Measurements from ENCODE around the gene TBC1D25.
"Not testable (repeated sequence)": the region's sequence is repeated elsewhere in the genome, so short reads cannot be mapped to it uniquely, and the experiment has no call there.

TBC1D25 gene

DNA sequence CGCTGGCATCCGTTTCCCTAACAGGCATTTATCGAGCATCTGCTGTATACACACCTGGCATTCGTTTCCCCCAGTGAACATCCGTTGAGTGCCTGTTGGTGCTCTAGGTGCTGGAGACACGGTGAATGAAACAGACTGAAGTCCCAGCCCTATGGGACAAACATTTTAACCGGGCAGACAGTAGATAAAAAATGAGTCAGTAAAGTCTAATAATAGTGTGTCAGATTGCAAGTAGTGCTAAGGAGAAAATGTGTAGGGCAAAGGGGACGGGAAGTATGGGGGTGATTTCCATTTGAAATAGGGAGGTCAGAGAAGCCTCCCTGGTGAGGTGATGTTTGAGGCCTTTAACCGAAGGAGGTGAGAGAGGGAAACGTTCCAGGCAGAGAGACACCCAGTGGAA is 23.2 kb upstream of the TBC1D25 start:
- no peak for FAIRE-seq

DNA sequence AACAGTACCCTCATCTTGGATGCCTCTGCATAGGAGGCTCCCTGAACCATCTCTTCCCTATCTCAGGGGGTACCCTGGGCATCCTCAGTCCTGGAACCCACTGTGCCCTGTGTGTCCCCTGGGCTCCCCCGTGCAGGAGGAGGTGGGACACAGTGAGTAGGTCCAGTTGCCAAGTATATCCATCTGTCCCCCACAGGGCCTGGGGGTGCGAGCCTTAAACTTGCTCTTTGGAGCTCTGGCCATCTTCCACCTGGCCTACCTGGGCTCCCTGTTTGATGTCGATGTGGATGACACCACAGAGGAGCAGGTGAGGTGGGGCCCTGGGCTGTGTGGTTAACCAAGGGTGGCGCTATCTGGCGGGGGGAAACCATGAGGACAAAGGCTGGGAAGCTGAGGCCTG is 22.5 kb upstream of the TBC1D25 start:
- no peak for FAIRE-seq

DNA sequence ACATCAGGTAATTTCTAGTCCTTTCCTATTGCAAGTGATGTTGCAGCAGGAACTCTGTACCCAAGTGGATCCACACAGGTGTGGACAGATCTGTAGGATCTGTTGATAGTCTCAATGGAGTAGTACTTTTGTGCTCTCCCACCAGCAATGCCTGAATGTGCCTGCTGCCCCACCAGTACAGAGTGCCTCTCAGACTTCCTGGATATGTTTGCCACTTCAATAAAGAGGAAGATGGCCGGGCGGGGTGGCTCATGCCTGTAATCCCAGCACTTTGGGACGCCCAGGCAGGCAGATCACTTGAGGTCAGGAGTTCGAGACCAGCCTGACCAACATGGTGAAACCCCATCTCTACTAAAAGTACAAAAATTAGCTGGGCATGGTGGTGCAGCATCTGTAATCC is 20.0 kb upstream of the TBC1D25 start:
- FAIRE-seq, result not testable (repeated sequence)

DNA sequence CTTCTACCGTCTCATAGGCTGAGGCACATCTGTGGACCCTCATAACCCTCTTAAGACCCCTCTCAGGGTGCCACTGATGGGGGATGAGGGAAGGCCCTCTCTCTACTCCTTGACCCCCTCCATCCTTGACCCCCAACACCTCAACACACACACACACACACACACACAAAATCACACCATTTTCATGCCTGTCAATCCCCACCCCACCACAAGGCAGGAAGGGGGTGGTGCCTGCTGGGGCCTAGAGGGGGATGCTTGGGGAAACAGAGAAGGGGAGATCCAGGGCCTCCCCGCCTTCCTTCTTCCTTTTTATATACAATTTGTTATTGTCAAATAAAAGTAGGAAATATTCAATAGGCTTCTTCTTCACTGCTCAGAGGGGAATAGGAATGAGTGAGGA is 19.1 kb upstream of the TBC1D25 start:
- no peak for FAIRE-seq

DNA sequence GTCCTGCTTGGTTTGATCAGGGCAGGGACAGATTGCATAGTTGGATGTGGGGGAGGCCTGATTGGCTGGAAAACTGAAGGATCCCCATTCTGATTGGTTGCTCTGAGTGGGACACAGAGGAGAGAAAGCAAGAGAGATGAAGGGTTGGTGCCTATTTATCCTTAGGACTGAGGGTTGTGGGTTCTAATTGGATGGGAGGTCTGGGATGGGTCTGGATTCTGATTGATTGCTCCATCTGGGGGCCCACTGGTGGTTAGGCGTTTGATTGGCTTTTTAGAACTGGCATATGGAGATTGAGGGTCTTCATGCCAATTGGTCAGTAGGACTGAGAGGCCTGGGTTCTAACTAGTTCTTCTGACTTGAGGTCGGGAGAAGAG is 18.6 kb upstream of the TBC1D25 start:
- no peak for FAIRE-seq

DNA sequence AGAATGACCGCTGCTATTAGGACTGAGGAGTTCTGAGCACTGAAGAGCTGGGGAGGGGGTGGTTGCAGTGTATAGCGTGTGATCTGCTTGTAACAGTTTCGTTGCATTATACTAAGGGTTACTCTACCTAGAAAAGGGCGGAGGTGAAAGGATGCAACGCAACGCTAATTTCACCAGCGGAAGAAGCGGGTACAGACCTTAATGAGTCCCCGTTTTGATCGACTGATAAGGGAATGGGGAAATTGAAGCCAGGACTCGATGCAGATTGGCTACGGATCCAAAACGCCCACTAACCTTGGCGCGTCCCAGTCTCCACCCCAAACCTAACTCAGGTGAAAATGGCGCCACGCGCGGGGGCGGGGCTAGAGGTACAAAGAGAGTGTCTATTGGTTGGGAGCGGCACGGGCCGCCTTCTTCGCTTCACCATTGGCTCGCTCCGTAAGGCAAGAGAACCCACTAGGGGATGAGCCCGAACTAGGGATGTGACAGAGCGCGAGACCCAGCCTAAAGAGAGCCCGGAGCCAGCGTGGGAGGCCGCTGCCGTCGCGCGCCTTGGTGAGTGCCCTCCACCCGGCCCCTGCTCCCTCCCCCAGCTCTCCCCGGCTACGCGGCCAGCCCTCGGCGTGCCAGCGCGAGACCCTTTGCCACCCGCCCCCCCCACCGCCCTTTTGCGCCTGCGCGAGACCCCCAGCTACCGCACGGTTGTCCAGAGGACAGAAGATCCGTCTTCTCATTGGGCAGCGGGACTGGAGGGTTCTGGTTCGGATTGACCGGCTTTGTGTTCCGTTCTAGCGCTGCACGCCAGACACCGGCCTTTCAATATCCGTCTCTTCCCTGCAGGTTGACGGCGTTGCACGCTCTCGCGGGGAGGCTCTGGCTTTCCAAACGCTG is 17.9 kb upstream of the TBC1D25 start, which contains the start of gene EBP:
Gene EBP (plus strand): TSS at position 456 of the 891 bp plus-strand sequence. CDS start 1,964 bp downstream, outside the sequence.
- FAIRE-seq, result peak; percentile 98

DNA sequence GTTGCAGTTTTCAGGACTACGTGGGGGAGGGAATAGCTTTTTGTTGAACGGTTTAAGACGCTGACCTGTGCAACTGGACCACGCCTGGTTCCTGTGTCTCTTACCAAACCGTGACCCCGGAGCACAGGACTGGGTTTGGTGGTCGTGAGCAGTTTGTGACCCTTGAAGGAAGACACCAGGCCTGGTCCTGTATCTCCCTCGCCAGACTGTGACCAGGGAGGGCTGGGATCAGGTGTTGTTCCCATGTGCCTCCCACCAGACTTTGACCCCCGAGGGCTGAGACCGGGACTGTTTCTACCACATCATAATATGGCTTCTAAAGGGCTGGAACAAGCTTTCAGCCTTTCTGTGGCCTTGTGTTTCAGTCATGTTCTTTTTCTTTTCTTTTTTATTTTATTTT is 17.2 kb upstream of the TBC1D25 start:
- FAIRE-seq, result no peak

DNA sequence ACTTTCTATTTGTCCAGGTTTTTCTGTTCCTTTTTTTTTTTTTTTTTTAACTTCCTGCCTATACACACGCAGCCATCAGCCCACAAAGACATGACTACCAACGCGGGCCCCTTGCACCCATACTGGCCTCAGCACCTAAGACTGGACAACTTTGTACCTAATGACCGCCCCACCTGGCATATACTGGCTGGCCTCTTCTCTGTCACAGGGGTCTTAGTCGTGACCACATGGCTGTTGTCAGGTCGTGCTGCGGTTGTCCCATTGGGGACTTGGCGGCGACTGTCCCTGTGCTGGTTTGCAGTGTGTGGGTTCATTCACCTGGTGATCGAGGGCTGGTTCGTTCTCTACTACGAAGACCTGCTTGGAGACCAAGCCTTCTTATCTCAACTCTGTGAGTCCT is 15.8 kb upstream of the TBC1D25 start:
- no peak for FAIRE-seq

DNA sequence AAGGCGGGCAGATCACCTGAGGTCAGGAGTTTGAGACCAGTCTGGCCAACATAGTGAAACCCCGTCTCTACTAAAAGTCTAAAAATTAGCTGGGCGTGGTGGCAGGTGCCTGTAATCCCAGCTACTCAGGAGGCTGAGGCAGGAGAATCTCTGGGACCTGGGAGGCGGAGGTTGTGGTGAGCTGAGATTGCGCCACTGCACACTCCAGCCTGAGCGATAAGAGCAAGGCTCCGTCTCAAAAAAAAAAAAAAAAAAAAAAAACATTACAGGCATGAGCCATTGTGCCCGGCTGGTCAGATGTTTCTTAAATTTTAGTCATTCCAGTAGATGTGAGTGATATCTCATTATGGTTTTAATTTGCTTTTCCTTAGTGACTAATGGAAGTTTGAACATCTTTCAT is 13.7 kb upstream of the TBC1D25 start:
- FAIRE-seq, result not testable (repeated sequence)

DNA sequence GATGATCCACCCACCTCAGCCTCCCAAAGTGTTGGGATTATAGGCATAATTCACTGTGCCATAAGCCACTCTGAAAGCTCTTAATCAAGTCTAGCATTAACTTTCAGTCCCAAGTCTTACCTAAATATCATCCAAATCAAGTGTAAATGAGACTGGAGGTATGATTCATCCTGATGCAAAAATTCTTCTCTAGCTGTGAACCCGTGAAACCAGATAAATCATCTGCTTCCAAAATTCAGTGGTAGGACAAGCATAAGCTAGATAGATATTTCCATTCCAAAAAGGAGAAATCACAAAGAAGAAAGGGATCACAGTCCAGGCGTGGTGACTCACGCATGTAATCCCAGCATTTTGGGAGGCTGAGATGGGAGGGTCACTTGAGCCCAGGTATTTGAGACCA is 8.8 kb upstream of the TBC1D25 start:
- no peak for FAIRE-seq

DNA sequence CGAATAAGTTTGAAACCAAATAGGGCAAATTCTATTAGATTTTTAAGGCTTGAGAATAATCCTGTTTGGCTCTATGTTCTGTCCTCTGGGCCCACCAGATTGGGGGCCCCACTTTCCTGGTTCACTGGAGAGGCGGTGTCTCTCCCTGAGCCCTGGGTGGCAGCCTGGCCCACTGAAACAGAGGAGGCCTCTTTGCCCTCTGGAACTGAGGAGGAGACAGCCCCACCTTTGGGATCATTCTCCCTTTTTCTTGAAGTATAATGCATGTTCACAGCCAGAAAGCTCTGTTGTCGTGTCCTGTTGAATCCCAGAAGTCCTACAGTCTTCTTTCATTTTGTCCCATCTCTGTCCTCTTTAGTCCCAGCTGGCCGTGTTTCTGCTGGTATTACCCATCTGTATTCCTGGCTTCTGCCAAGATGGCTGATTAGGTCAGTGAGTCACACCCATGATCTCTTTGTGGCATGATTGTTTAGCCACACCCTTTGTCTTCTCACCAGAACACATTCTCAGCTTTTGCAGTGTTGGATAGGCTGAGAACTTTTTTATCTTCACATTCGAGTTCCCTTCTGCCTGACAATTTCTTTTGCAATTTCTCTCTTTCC is 8.1 kb upstream of the TBC1D25 start:
- no peak for FAIRE-seq

DNA sequence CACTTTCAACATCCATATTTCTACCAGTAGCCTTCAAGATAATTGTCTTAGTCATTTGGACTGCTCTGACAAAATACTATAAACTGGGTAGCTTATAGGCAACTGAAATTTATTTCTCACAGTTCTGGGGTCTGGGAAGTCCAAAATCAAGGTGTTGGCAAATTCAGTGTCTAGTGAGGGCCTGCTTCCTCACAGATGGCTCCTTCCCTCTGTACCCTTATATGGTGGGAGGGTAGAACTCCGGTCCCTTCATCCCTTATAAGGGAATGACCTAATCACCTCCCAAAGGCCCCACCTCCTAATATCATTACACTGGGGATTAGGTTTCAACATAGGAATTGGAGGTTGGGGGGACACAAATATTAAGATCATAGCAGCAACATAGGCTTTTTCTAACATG is 7.4 kb upstream of the TBC1D25 start:
- FAIRE-seq, result no peak

DNA sequence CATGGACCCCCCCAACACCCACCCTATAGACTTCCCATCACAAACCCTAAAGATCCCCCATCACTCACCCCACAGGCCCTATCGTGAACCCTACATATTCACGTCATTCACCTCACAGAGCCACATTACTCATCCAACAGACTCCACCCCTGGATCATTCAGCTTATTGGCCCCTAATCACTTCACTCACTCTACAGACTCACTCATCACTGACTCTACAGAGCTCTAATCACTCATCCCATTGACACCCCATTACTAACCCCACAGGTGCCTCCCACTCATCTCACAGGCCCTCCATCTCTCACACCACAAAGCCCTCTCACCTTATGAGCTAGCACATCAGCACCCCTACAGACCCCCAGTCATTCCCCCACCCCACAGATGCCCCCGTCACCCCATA is 6.3 kb upstream of the TBC1D25 start:
- no peak for FAIRE-seq

DNA sequence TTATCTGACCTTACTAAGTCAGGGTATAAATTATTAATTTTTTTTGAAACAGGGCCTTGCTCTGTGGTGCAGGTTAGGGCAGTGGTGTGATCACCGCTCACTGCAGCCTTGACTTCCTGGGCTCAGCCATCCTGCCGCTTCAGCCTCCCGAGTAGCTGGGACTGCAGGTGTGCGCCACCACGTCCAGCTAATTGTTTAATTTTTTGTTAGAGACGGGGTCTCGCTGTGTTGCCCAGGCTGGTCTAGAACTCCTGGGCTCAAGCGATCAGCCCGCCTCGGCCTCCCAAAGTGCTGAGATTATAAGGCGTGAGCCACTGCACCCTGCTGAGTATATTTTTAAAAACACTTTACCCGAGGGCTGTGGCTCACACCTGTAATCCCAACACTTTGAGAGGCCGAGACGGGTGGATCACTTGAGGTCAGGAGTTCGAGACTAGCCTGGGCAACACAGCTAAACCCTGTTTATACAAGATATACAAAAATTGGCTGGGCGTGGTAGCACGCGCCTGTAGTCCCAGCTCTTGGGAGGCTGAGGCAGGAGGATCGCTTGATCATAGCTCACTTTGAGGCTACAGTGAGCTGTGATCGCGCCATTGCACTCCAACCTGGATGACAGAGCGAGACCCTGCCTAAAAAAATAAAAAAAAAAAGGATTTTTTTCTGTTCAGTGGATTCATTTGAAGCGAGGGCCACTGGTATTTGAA is 721 bp upstream of the TBC1D25 start:
- no peak for FAIRE-seq

DNA sequence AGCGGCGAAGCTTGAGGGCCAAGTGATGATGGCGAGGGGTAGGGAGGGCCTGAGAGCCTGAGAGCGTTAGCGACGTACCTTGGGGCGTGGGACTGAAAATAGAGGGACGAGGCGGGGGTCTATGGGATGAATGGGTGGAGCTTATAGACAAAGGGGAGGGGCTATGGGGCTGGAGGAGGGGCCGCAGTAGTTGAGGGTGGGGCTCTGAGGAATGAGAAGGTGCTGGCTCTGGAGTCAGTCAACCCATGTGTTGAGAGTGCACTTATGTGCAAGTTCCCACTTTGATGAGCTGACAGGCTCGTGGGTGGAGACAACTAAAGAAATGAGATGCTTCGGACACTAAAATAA is 488 bp downstream of the TBC1D25 start:
- FAIRE-seq, result peak; percentile 65

DNA sequence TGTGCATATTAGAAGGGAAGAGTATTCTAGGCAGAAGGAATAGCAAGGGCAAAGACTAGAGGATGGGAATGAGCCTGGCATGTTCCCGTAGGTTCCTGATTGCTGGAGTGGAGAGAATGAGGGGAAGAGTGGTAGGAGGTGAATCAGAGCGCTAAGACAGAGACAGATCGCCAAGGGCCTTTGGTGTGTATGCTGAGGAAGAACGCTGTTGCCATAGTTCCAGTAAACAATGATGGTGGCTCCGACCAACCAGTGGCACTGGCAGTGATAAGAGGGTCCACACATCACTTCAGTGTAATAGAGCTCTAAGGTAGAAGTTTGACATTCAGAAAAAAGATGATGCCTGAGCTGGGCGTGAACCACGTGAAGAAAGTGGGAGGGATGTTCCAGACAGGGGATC is 966 bp downstream of the TBC1D25 start:
- no peak for FAIRE-seq

DNA sequence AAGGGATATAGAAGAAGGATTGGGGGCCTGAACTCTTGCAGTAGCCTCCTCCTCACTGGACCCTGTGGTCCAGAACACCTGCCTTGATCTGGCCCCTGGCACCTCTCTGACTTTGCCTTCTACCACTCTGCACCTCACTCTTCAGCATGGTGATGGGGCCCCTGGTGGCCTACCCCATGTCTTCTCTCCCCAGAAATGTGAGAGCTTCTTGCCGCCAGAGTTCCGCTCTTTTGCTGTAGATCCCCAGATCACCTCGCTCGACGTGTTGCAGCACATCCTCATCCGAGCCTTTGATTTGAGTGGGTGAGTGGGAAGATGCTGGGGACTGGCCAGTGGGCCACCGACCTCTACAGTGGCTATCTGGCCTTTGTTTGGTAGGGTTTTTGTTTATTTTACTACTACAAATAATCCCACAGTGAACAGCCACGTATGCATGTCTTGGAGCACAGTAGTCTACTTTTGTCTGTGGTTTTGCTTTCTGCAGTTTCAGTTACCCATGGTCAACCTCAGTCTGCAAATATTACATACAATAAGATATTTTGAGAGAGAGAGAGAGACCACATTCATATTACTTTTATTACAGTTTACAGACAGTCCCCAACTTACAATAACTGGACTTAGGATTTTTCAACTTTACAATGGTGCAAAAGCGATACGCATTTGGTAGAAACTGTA is 1.8 kb downstream of the TBC1D25 start:
- no peak for FAIRE-seq

DNA sequence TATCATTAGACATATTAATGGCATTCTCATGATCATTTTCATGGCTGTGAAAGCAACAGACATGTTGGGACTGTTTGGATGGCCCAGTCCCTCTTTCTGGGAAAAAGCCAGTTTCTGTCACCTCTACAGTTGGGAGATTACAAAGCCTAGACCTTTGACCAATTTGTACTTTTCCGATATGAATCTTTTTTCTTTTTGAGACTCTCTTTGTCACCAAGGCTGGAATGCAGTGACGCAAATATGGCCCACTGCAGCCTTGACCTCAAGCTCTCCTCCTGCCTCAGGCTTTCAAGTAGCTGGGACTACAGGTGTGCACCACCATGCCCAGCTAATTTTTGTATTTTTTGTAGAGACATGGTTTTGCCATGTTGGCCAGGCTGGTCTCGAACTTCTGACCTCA is 9.4 kb downstream of the TBC1D25 start:
- FAIRE-seq, result no peak

DNA sequence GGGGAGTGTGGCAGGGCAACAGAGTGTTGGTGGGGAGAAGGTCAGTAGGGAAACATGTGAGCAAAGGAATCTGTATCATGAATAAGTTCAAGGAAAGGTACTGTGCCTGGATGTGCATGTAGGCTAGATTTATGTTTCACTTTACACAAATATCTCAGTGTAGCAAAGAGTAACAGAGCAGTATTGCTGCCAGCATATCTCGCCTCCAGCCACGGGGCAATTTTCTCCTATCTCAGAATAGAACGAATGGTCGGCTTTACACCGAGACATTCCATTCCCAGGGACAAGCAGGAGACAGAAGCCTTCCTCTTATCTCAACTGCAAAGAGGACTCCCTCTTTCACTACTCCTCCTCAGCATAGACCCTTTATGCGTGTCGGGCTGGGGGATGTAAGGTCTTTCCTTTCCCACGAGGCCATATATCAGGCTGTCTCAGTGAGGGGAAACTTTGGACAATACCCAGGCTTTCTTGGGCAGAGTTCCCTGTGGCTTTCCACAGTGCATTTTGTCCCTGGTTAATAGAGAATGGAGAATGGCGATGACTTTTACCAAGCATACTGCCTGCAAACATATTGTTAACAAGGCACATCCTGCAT is 16.3 kb downstream of the TBC1D25 start:
- FAIRE-seq, result not testable (repeated sequence)

DNA sequence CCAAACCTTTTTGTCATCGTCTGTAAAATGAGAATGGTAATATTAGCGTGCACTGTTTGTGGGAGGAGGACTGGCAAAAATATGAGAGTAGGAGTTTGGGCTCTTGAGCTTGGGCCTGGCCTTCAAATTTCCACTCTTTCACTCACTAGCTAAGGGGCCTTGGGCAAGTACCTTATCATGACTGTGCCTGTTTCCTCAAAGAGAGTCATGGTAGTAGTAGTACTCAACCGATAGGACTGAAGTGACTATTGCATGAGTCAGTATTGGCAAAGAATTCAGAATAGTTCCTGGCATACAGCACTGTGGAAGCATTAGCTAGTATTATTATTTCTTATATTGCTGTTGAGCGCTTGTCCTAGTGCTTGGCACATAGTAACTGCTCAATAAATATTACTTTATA is 18.8 kb downstream of the TBC1D25 start:
- no peak for FAIRE-seq

DNA sequence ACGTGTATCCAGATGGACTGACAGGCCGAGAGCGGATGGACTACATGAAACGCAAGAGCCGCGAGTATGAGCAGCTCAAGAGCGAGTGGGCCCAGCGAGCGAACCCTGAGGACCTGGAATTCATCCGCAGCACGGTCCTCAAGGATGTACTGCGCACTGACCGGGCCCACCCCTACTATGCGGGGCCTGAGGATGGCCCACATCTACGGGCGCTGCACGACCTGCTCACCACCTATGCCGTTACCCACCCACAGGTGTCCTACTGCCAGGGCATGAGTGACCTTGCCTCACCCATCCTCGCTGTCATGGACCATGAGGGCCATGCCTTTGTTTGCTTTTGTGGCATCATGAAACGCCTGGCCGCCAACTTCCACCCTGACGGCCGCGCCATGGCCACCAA is 20.1 kb downstream of the TBC1D25 start:
- FAIRE-seq, result no peak

DNA sequence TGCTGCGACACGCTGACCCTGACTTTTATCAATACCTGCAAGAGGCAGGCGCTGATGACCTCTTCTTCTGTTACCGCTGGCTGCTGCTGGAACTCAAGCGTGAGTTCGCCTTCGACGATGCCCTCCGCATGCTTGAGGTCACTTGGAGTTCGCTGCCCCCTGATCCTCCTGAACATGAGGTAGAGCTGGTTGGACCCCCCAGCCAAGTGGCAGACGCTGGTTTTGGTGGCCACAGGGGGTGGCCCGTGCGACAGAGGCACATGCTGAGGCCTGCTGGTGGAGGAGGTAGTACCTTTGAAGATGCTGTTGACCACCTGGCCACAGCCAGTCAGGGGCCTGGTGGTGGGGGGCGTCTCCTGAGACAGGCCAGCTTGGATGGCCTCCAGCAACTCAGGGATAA is 20.5 kb downstream of the TBC1D25 start:
- FAIRE-seq, result no peak

DNA sequence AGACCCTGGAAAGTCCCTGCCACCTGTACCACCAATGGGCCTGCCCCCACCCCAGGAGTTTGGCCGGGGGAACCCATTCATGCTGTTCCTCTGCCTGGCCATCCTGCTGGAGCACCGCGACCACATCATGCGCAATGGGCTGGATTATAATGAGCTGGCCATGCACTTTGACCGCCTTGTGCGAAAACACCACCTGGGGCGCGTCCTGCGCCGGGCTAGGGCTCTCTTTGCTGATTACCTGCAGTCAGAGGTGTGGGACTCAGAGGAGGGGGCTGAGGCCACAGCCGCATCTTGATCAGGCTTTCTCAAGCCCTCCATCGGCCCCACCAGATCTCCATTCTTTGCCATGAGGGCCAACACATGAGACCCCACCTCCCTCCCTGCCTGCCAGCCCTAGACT is 21.2 kb downstream of the TBC1D25 start:
- FAIRE-seq, result no peak

Measured in G401.6 (cell line).